HEK293 (cell line): ENCODE measurements around the gene OR52K2.
A peak's percentile ranks its signal among the peaks of the same experiment; 100 is the strongest.

ENCODE experiments used
- CTCF ChIA-PET: fragments of 350-600 bp; formaldehyde crosslinking; extraction: SDS; loops from one replicate; lab custom pipeline; 2021; ENCODE audit warnings: antibody characterized with exemption; lab: Yijun Ruan, JAX
- POLR2A ChIA-PET: fragments of 300-600 bp; formaldehyde crosslinking; extraction: SDS; loops from one replicate; lab custom pipeline; 2020; ENCODE audit warnings: antibody characterized with exemption, inconsistent platforms; lab: Yijun Ruan, JAX
- H3K27ac ChIP-seq: fragments of 200-500 bp; sonication (Bioruptor generic); 2 replicates; pipeline ENCODE4 v1.5.1; 2014; ENCODE audit warnings: low read depth, low read length, control low read depth, inconsistent platforms; ENCODE audit errors: extremely low read depth
- H3K36me3 ChIP-seq, 2 experiments: fragments of 200-500 bp in 1 of 2; sonication (Bioruptor generic) in 1 of 2; 1 replicate in 1 of 2; 2 replicates in 1 of 2; pipeline ENCODE4 v1.5.1; 2014 to 2017; ENCODE audit warnings: inconsistent platforms in 2 of 2, low read length in 2 of 2; ENCODE audit not compliant: control insufficient read depth in 2 of 2, insufficient read depth in 1 of 2
- H3K4me1 ChIP-seq: fragments of 200-500 bp; sonication (Bioruptor generic); 2 replicates; pipeline ENCODE4 v1.5.1; 2014; ENCODE audit warnings: mild to moderate bottlenecking, low read length, inconsistent platforms; ENCODE audit not compliant: control insufficient read depth, insufficient read depth
- H3K4me3 ChIP-seq: 2 replicates; pipeline ENCODE4 v1.5.1; 2011; ENCODE audit warnings: low read depth, mild to moderate bottlenecking, control low read depth, low read length, moderate library complexity
- H3K9me3 ChIP-seq: fragments of 200-500 bp; sonication (Bioruptor generic); 2 replicates; pipeline ENCODE4 v1.5.1; 2014; ENCODE audit warnings: low read depth, low read length, inconsistent platforms; ENCODE audit not compliant: control insufficient read depth, insufficient read depth
- BCL11A ChIP-seq: fragments of 450-650 bp; formaldehyde crosslinking; IDR thresholded peaks from 2 replicates; pipeline ENCODE4 v1.5.1; 2016; ENCODE audit warnings: low read depth, missing biosample characterization, missing genetic modification characterization
- BCL6B ChIP-seq: fragments of 450-650 bp; formaldehyde crosslinking; IDR thresholded peaks from 2 replicates; pipeline ENCODE4 v1.5.1; 2017; ENCODE audit warnings: missing biosample characterization, missing genetic modification characterization
- IKZF3 ChIP-seq: fragments of 450-650 bp; IDR thresholded peaks from 2 replicates; pipeline ENCODE4 v1.5.0; 2018; ENCODE audit warnings: missing biosample characterization, mild to moderate bottlenecking, missing genetic modification characterization, moderate library complexity
- MYNN ChIP-seq: fragments of 450-650 bp; formaldehyde crosslinking; IDR thresholded peaks from 2 replicates; pipeline ENCODE4 v1.5.1; 2016; ENCODE audit warnings: missing biosample characterization, missing genetic modification characterization, borderline replicate concordance
- PRDM1 ChIP-seq: fragments of 450-650 bp; formaldehyde crosslinking; IDR thresholded peaks from 2 replicates; pipeline ENCODE4; 2016; ENCODE audit warnings: missing biosample characterization, missing genetic modification characterization
- SALL2 ChIP-seq: fragments of 450-650 bp; formaldehyde crosslinking; IDR thresholded peaks from 2 replicates; pipeline ENCODE4 v1.5.0; 2017; ENCODE audit warnings: missing biosample characterization, mild to moderate bottlenecking, missing genetic modification characterization, borderline replicate concordance
- SETDB1 ChIP-seq: IDR thresholded peaks from one replicate; pipeline ENCODE4 v1.6.1; 2017; ENCODE audit warnings: mild to moderate bottlenecking, low read length, moderate library complexity, mixed read lengths; ENCODE audit not compliant: insufficient read length
- SP3 ChIP-seq: fragments of 450-650 bp; formaldehyde crosslinking; IDR thresholded peaks from 2 replicates; pipeline ENCODE4 v1.5.1; 2016; ENCODE audit warnings: missing biosample characterization, missing genetic modification characterization
- TRIM28 ChIP-seq: IDR thresholded peaks from 2 replicates; pipeline ENCODE4 v1.6.1; 2011; ENCODE audit warnings: low read length, control low read depth, borderline replicate concordance
- WT1 ChIP-seq: fragments of 450-650 bp; formaldehyde crosslinking; IDR thresholded peaks from 2 replicates; pipeline ENCODE4 v1.5.1; 2016; ENCODE audit warnings: missing biosample characterization, missing genetic modification characterization
- ZBTB1 ChIP-seq: fragments of 450-650 bp; formaldehyde crosslinking; IDR thresholded peaks from 2 replicates; pipeline ENCODE4 v1.5.1; 2016; ENCODE audit warnings: missing biosample characterization, missing genetic modification characterization
- ZFHX2 ChIP-seq: fragments of 450-650 bp; formaldehyde crosslinking; conservative IDR thresholded peaks from 2 replicates; pipeline ENCODE4 v1.5.1; 2016; ENCODE audit warnings: missing biosample characterization, missing genetic modification characterization
- ZFP69B ChIP-seq: fragments of 450-650 bp; formaldehyde crosslinking; IDR thresholded peaks from 2 replicates; pipeline ENCODE4 v1.5.1; 2016; ENCODE audit warnings: missing biosample characterization, missing genetic modification characterization
- ZNF302 ChIP-seq: fragments of 450-650 bp; formaldehyde crosslinking; IDR thresholded peaks from 2 replicates; pipeline ENCODE4 v1.5.1; 2016; ENCODE audit warnings: missing biosample characterization, missing genetic modification characterization, low read depth
- ZNF311 ChIP-seq: fragments of 450-650 bp; formaldehyde crosslinking; IDR thresholded peaks from 2 replicates; pipeline ENCODE4 v1.5.1; 2017; ENCODE audit warnings: missing biosample characterization, missing genetic modification characterization, borderline replicate concordance
- ZNF426 ChIP-seq: fragments of 450-650 bp; formaldehyde crosslinking; IDR thresholded peaks from 2 replicates; pipeline ENCODE4 v1.5.1; 2017; ENCODE audit warnings: missing biosample characterization, missing genetic modification characterization, mild to moderate bottlenecking, inconsistent platforms, moderate library complexity
- ZNF561 ChIP-seq: fragments of 450-650 bp; IDR thresholded peaks from 2 replicates; pipeline ENCODE4 v1.5.1; 2018; ENCODE audit warnings: missing biosample characterization, missing genetic modification characterization, borderline replicate concordance
- ZNF600 ChIP-seq: fragments of 450-650 bp; formaldehyde crosslinking; IDR thresholded peaks from 2 replicates; pipeline ENCODE4 v1.5.1; 2016; ENCODE audit warnings: missing biosample characterization, missing genetic modification characterization
- ZNF626 ChIP-seq: fragments of 450-650 bp; sonication (Bioruptor Pico); formaldehyde crosslinking; IDR thresholded peaks from 2 replicates; pipeline ENCODE4 v1.5.1; 2018; ENCODE audit warnings: missing biosample characterization, missing genetic modification characterization, inconsistent platforms
- ZNF645 ChIP-seq: fragments of 450-650 bp; formaldehyde crosslinking; IDR thresholded peaks from 2 replicates; pipeline ENCODE4; 2016; ENCODE audit warnings: missing biosample characterization, missing genetic modification characterization
- ZSCAN16 ChIP-seq: fragments of 450-650 bp; formaldehyde crosslinking; IDR thresholded peaks from 2 replicates; pipeline ENCODE4 v1.5.1; 2016; ENCODE audit warnings: missing biosample characterization, missing genetic modification characterization
- ZSCAN5A ChIP-seq: fragments of 450-650 bp; formaldehyde crosslinking; IDR thresholded peaks from 2 replicates; pipeline ENCODE4 v1.5.1; 2016; ENCODE audit warnings: missing biosample characterization, missing genetic modification characterization

Gene OR52K2

GRCh38 chr11:4464216-4465159 is 15.4 kb downstream of the OR52K2 start:
- Histone ChIP-seq H3K4me3 (no peak overlapping the region), H3K27ac (no peak overlapping the region), H3K4me1 (no peaks in the 10 kb centered on the region), H3K9me3 (no peaks in the 10 kb centered on the region), H3K36me3 (no peaks in the 10 kb centered on the region)
- ChIA-PET POLR2A (no interaction called here), CTCF (no interaction called here)
- TF ChIP-seq SP3 (tag by site-specific recombination) (no peak), ZBTB1 (tag by site-specific recombination) (no peak), TRIM28 (peak; percentile 100), ZNF561 (tag by site-specific recombination) (peak; percentile 65), IKZF3 (tag by site-specific recombination) (no peak), WT1 (tag by site-specific recombination) (no peak), ZNF600 (tag by site-specific recombination) (no peak), ZNF302 (tag by site-specific recombination) (no peak), SETDB1 (peak; percentile 100), SALL2 (tag by site-specific recombination) (no peak), ZFP69B (tag by site-specific recombination) (no peak), BCL6B (tag by site-specific recombination) (no peak), ZSCAN16 (no peak)

- no peak for TF ChIP-seq ZSCAN5A (tag by site-specific recombination)
- no peak for TF ChIP-seq ZFHX2
- TF ChIP-seq ZNF626 (tag by site-specific recombination), result no peak
- TF ChIP-seq ZNF426 (tag by site-specific recombination), result no peak
- no peak for TF ChIP-seq BCL11A (tag by site-specific recombination)
- no peak for TF ChIP-seq PRDM1 (tag by site-specific recombination)
- TF ChIP-seq ZNF311 (tag by site-specific recombination), result no peak
- no peak for TF ChIP-seq MYNN (tag by site-specific recombination)
- TF ChIP-seq ZNF645 (tag by site-specific recombination), result no peak
- TF ChIP-seq, all 188 proteins: peak for 0
- H3K4me1 ChIP-seq, result no peaks in the 10 kb centered on the region
- CTCF ChIA-PET, result interaction anchor here (0.6 kb wide), 1 partner anchor 20 kb away, joined by 3 read pairs; no protein-coding TSS in a partner anchor
- no peak overlapping the region for H3K4me3 ChIP-seq
- H3K9me3 ChIP-seq, result no peaks in the 10 kb centered on the region
- POLR2A ChIA-PET, result no interaction called here
- no peak overlapping the region for H3K27ac ChIP-seq
- no peaks in the 10 kb centered on the region for H3K36me3 ChIP-seq
Measured at GRCh38 chr11:4465407-4465806, 16.3 kb downstream of the OR52K2 start.
